Activated T-cell treated with anti-CD3 and anti-CD28 coated beads for 1 hour (primary cell): ENCODE results near the gene CAMK2G.

Experiments
- DNase-seq: peaks from one replicate; pipeline ENCODE4 v3.0.0-alpha.2; 2020; ENCODE audit warnings: low read depth

CAMK2G gene

DNA sequence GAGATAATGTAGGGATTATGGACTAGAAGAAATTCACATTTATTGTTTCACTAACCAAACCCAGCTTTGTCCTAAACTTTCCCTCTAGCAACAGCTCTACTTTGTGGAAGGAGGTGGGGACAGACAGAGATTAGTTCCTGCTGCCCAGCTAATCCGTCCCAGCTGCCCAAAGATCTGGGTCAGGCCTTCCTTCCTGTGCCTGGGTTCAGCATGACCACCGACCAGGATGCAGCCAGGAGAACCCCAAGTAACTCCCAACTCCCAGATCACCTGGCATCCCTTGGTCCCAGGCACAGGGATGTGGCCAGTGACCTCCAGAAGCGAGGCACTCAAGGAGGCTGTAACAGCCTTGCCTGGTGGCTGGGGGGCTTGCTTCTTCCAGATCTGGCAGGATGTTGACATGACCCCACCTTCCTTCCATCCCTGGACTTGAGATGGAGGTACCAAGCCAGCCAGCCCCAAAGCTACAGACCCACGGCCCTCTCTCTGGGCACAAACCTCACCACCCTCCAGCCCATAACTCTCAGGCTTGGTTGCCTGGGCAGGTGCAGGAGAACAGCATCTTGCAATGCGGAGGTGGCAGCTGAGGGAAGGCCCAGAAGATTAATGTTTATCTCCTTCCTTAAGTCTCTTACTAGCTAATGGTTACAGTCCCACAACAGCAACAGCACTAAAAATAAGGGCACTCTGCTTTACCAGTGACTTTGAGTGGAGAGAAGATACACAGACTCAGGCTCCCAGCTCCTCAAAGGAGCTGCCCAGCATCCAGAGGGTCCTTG lies 11.1 kb downstream of the CAMK2G start:
- DNase-seq: no peak

DNA sequence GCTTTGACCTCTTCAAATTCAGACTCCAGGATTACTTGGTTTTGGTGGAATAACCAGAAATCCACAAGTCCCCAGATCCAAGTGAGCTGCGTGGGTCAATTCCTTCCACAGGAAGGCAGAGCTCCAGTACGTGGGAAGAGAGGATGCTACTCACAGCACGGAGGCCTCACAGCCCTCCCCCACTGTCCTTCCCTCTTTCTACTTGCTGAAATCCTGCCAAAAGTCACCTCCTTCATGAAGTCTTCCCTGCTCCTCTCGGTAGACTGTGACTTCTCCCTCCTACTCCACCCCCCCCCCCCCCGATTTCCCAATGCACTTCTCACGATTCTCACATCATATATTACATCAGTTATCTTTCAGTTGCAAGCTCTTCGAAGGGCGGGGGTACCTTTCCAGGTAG lies 12.3 kb downstream of the CAMK2G start:
- no peak for DNase-seq

DNA sequence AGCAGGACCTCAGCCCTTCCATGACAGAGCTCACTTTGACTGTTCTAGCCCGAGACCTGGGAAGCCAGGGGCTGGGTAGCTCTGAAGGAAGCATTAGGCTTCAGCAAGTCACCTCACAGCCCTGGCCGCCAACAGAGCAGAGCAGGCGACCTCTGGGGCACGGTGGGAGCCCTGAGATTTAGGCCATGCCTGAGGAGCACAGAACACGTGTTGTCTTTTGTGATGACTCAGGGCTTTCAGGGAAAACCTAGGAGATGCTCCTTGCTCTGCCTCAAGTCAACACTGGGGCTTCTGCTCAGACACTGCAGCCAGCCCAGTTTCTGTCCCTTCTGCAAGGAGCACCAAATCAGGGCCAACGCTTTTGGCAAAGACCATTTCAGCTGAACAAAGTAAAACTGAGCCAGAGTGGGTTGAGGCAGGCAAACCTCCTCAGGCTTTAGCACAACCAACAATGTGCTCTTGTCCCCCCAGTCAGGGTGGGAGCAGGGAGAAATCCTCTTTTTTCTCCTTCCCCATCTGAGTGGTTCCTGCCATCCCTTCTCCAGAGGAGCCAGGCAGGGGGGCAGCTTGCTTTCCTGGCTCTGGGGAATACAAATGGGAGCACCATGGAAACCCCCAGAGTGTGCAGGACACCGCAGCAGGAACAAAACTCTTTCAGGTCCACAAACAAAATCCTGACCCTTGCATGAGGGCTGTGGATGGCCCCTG lies 14.4 kb downstream of the CAMK2G start:
- DNase-seq: no peak

DNA sequence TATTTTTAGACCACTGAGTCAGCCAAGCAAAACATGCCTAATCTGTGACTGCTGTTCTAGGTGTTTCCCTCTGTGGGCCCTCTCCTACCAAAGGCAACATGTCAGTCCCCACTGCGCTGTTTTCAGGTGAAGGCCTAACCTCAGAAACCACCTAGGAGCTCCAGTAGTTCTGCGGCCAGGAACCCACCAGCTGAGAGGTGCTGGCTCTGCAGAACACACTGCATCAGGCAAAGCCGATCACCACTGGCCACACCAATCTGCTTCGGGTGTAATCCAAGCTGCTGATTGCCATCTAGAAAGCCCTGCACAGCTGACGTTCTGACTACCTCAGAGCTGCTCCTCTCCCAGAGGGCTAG lies 14.9 kb downstream of the CAMK2G start:
- no peak for DNase-seq

DNA sequence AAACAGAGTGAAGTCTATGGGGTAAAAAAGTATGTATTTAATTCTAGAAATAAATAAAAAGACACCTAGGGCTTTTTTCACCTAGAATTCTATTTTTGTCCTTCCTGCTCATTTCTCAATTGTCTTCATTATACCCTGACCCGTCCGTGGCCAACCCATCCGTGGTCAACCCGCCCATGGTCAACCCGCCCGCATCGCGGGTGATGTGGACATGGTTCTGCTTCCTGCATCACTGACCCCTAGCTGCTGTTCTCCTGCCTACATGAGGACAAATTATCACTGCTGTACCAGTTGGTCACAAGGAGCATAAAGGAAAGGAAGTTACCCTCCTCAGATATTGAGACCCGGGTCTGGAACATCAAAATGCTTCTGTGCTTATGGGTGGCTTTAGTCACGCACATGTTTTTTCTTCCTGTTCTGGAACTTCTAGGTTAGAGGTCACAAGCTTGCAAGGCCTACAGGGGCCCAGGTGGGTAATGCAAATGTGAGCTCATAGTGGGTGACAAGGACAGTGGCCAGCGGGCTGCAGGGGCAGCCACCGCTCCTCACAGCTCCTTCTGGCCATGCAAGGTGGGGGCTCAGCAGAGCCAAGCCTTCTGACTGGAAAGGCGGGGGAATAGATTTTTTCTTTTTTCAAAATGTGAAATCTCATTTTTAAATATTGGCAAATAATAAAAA lies 15.5 kb downstream of the CAMK2G start:
- DNase-seq: no peak

DNA sequence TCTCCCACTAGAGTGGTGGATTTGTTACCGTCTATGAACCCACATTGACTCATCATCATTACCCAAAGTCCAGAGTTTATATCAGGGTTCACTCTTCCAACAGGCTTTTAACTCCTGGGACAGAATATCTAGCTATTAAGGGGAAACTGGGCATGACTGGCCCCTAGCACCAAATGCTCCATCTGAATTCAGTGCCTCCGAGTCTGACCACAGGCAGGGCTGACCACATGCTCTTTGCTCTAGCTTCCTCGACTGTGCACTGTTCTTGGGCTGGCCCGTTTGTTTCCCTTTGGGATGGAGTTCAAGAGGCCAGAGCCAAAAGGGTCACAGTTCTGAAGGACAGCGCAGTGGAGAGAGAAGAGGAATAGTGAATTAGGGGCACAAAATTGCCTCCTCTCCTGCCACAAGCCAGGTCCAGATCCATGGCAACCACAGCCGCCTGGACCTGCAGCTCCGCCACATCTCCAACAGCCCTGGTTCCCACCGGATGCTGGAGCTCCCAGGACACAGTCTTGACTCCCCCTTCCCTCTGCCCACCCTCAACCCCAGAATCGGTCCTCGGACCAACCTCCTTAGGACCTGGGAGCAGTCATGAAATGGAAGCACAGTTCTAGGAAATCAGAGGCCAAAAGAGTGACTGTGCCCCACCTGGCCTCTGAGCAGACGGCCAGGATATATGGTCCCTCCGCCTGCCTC lies 16.2 kb downstream of the CAMK2G start:
- no peak for DNase-seq

DNA sequence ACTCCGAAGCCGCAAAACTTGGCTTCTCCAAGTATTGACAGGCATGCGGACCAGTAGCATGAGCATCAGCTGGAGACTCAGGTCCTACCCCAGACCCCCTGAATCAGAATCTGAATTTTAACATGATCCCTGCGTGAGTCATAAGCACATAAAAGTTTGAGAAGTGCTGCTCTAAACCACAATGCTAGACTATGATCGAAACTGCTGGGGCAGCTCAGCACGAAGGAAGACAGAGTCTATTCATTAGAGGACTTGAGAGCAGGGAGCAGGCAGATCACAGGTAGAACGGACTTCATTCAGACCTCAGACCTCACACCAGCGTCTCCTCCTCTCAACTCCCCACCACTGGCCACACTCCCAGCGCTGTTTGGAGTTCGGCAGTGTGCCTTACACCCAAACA lies 16.9 kb downstream of the CAMK2G start:
- DNase-seq: no peak

DNA sequence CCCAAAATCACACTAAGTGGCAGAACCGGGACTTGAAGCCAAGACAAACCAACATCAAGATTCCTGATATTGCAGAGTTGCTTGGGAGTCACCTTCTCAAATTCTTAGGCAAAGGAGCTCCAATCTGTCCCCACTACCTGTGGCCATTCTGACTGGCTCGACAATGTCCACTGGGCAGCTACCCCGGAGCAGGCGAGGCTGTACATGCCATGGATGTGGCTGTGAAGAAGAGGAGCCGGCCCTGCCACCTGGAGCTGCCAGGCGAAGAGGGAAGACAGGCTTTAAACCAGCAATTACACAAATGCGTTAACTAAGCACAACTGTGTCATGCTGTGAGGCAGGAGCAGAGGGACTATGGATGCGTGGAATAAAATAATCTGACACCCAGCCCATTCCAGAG lies 18.1 kb downstream of the CAMK2G start:
- no peak for DNase-seq

DNA sequence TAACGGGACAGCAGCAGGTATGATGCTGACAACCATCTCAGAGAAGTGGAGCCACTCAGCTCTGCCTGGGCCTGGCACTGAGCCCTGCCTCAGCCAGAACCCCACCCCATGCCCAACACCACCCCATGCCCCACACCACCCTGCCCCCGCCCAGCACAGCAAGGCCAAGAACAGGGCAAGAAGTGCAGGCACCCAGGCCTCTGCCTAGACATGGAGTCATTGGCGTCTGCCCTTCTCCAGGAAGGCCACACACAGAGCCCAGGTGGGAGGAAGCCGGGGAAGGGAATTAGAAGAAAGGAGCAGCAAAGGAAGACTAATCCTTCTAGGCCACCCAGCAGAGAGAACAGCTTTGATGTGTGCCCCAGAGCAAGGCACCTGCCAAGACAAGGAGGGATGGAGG lies 18.9 kb downstream of the CAMK2G start:
- no peak for DNase-seq

DNA sequence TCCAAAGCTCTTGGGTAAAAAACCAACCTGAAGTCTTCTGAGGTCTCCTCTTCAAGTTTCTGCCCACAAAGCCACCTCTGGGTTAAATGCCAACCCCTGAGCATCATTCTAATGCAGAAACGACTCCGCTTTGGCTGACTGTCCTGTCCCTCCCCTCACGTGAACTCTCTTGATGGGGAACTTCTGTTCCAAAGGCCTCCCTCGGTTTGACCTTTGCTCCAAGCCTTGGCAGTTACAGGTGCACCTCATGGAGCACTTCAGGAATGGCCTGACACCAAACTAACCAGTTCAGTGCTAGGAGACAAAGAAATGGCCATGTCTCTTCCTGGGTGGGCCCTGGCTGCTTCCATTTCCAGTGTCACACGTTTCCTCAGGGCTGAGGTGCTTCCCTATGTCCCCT lies 20.0 kb downstream of the CAMK2G start:
- DNase-seq: no peak

DNA sequence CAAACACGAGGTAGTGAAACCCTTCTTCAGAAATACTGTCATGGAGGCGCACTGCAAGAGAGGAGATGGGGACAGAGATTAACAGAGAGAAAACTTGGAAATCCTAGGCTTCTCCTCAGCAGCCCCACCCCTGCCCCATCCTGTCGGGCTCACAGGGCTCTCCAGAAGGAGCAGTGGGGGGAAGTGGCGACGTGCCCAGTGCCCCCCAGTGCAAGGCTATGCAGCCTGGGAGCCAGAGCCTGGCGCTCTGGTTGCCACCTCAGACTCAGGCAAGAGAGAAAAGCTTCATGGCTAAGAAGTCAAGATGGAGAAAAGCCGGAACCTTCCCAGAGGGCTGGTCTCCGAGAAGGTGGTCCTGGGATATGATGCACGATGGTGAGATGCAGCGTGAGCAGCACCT lies 21.2 kb downstream of the CAMK2G start:
- no peak for DNase-seq

DNA sequence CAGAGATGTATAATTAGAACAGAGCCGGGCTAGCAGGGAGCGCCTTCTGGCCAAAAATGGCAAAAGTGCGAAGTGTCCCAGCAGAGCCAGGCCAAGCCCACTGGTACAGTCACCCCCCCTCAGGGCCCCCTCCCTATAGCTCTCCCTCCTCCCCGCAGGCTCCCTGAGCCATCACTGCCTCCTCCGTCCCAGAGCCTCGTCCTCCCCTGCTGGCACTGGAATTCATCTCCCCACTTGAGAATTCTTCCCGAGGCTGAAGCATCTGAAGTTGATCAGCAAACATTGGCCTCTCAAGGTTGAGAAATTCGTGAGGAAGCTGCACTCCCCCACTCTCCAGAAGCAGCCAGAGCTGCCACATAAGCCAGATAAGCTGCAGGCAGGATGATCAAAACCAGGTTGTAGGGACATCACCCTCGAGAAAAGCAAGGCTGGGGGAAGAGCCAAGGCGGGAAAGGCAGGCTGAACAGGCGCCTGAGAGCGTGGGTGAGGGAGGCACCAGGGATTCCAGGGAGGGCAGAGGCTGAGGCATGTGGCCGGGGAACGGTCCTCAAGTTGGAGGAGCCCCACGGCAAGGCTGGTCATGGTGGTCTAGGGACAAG lies 23.4 kb downstream of the CAMK2G start:
- no peak for DNase-seq

DNA sequence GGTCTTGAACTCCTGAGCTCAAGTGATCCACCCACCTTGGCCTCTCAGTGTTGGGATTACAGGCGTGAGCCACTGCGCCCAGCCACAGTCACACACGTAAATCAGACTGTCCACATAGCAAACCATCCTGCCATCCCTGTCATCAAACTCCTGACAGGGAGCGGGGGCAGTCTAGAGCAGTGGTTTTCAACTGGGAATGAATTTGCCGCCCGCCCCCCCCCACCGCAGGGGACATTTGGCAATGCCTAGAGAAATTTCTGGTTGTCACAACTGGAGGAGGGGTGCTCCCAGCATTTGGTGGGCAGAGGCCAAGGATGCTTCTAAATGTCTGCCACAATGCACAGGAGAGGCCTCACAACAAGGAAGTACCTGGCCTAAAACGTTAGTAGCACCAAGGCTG lies 24.1 kb downstream of the CAMK2G start:
- DNase-seq: no peak

DNA sequence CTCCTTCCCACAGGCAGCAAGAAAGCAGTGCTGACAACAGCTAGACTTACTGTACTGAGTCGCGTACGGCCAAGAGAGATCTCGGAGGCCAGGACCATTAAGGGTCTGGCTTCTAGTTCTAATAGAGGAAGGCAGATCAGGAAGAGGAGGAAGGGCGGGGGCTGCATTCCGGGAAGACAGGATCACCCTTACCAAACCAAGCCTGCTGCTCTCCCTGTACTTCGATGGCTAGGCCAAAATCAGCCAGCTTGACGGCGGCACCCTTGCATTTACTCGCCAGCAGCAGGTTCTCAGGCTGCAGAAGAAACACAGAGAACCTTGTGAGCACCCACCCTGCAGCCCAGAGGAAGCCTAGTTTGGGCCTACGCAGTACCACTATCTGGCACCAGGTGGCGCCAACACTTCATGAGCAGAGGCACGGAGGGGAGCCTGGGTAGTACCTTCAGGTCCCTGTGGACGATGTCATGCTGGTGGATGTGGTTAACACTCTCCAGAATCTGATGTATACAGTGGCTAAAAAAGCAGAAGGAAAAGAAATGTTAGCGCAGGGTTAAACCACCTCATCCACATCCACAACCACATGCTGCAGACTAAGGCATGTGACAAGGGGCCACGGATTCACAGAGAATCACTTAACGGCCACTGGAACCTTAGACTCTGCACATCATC lies 25.4 kb downstream of the CAMK2G start:
- peak; percentile 91 for DNase-seq

DNA sequence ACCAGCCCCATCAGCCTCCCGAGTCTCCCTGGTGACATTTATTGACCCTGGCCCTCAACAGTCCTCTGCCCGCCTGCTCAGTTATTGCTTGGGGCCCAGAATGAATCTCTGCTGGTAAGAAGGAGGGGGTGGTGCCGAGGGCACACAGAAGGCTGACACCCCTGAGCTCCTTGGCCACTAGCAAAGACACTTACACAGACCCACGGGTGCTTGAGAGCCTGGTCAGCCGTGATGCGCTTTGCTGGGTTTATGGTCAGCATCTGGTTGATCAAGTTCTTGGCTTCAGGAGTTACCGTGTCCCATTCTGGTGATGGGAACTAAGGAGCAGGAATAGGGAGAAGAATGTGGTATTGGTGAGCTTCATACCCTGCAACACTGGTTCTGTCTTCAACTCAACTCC lies 27.3 kb downstream of the CAMK2G start:
- no peak for DNase-seq

DNA sequence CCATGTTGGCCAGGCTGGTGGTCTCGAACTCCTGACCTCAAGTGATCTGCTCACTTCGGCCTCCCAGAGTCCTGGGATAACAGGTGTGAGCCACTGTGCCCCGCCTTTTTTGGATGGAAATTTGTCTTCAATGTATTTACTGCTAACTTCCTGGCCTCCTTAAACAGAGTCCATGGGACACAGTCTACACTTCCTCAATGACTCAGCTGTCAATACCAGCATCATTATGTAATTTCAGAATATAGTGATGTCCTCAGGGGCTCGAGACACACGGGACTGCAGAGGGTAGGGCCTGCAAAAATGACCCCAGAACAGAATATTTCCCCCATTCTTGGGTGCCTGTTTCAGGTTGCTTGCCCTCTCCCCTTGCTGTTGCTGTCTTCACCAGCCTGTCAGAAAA lies 31.1 kb downstream of the CAMK2G start:
- DNase-seq: no peak

DNA sequence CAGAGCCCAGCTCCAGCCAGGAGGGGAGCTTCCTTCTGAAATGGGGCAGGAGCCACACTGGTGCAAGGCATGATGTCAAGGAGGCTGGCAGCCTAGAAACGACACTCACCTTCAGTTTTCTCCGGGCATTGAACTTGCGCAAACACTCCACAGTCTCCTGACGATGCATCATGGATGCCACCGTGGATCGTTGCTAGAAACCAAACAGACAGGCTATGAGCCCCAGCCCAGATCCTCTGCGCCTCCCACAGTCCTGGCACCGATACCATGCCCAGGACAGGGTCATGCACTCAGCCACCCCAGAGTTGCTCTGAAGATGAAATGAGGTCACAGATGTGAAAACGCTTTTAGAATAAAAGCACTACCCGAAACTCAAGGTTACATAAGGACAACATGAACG lies 32.0 kb downstream of the CAMK2G start:
- DNase-seq: no peak

DNA sequence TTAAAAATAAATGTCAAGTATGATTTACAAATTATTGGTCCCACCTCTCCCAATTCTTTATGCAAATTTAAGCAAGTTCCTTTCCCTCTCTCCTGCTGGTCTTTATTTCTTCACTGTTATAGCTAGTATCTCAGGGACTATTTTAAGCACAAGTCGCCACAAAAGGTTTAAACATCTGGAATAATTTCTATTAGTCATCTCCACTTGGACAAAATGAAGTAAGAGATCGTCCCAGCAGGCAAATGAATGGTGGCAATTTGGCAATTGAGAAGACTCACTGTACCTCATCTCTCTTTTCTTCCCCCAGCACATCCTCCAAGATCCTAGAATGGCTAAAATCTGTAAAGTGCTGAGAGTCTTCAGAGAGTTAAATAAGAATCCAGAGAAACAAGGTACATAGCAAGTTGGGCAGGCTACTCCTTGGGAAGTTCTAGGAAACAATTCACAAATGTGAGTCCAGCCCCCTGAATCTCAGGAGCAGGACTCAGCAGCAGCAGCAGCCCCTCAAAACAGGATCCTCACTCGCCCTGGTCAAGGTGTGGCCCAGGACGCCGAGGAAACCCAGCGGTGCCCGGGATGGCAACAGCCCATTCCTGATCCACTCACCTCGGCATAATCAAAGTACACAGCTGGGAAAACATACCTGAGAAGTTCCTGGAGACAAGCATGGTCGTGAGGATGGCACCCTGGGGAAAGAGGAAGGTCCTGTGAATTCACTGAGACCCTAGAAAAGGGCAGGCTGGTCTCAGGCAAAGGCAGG lies 32.6 kb downstream of the CAMK2G start:
- no peak for DNase-seq

DNA sequence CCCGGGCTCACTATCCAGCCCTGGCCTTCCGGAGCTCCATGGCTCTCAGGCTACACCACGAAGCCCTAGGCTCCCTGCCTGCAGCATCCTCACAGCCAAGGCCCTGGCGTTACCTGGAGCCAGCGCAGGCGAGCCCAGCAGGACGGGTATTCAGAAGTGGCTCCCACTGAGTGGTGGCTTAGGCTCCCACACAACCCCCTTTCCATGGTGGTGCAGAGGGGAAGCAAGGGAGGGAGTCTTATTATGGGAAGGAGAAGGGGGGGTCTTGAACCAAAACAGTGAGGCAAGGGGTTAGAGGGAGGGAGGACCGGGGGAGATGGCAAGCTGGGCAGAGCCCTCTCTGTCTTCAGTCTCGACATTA lies 33.3 kb downstream of the CAMK2G start:
- no peak for DNase-seq

DNA sequence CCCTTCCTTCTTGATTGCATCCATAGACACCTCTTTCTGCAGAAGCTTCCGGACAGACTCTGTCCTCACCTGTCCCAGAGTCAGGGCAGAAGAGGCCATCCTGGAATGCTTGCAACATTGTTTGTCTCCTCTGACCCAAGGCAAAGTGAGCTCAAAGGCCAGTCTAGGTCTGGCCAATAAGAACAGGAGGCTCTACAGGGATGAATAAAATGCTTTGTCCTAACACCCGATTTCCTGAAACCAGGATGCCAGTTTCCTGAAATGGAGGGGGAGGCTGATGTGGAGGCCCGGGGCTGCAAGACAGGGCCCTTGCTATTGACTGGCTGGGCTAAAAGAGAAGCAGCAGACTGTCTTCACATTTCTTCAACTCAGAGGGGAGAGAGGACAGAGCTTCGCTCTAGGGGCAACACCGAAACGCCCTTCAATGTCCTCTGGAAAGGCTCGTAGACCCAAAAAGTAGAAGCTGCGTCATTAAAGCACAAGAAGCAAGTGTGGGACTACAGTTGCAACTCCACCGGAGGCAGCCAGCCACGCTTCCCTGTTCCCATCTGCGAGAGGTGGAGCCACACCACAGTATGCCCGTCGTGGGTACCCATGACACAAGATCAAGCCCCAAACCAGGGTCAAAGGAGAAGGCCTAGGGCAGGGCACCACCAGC lies 33.8 kb downstream of the CAMK2G start:
- no peak for DNase-seq

DNA sequence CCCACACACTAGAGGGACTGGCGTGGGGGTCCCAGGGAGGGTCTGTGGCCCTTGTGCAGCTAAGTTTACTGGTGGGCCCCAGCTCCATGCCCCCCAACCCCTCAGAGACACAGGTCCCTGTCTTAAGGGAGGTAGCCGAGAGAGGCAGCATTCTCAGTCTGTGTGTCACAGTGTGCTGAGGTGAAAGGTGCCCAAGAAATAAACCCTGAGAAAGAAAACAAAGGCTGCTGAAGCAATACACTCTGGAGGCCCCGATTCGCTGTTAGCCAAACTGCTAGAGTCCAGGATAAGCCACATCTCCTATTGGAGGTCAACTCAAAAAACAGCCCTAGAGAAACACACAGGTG lies 34.3 kb downstream of the CAMK2G start:
- DNase-seq: no peak
